GF-D8 (cell line): Measurements from ENCODE around the gene RANGRF.

Experiments
- DNase-seq: peaks from one replicate; lab custom pipeline; 2025; lab: John Stamatoyannopoulos, UW

Gene RANGRF

GRCh38 chr17:8273884-8274444, 14.5 kb upstream of the RANGRF start:
- no peak for DNase-seq

GRCh38 chr17:8274816-8275215, 13.7 kb upstream of the RANGRF start:
- DNase-seq, result no peak

DNA sequence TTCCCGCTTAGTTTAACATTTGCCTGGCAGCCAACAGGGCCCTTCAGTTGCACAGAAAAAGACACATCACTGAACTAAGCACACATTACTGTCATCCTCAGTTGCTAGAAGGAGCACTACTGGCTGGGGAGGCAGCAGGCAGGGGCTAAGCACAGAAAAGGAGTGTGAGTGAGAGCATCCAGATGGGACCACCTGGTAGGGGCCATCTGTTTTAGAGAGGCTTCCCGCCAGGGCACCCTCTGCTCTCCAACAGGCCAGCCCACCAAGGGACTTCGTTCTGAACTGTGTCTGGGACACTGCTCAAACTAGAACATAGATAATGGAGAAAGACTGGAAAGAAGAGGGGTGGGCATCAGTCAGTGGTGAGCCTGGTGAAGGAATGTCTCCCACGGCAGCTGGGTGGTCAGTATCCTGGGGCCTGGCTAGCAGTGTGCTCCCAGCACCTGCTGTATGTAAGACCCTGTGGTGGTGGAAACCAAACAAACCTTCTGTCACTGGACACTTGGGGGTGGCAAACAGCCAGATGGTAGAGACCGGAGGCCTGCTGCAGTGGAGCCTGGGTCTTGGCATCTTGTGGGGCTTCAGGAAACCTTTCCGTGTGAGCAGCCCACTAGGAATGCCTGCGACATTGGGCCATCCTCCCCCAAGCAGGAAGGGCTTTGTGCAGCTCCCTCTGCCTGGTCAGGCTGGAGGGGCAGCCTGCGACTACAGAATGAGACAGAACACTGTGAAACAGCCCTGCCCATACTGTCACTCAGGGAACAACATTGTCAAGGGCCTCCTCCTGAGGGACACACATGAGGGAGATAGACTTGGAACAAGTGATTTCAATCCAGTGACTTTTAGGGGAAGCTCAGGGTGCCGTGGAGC, 12.8 kb upstream of the RANGRF start:
- DNase-seq, result no peak

GRCh38 chr17:8277317-8277716, 11.2 kb upstream of the RANGRF start:
- no peak for DNase-seq

DNA sequence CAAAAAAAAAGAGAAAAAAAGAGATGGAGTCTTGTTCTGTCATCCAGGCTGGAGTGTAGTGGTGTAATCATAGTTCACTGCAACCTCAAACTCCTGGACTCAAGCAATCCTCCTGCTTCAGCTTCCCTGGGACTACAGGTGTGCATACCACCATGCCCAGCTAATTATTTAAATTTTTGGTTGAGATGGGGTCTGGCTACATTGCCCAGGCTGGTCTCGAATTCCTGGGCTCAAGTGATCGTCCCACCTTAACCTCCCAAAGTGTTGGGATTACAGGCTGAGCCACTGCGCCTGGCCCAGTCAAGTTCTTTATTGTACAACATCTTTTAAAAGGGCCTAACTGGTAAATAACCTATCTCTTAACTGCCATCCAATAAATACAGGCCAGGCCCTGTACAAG, 6.1 kb upstream of the RANGRF start:
- DNase-seq, result no peak

DNA sequence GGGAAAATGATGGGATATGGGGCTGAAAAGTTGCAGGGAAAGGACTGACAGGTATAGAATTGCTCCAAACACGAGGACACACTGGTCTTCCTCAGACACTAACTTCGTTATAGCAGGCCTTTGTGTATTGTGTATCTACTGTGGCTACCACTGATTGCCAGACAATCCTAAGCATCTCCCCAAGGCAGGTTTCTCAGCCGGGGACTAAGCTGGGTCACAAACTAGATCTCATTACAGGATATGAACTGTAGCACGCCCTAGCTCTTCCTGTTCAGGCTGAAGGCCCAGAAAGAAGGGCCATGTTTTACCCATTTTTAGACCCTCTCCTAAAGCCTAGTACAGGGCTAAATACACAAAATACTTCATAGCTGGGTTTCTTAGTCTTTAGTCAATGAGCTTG, 5.1 kb upstream of the RANGRF start:
- no peak for DNase-seq

- DNase-seq, result no peak
These were observed 4.3 kb upstream of the RANGRF start for GRCh38 chr17:8284126-8284525.

- DNase-seq, result peak; percentile 17
These were observed 2.9 kb upstream of the RANGRF start for GRCh38 chr17:8285270-8286181.

GRCh38 chr17:8287651-8288335, 677 bp upstream of the RANGRF start:
- no peak for DNase-seq

DNA sequence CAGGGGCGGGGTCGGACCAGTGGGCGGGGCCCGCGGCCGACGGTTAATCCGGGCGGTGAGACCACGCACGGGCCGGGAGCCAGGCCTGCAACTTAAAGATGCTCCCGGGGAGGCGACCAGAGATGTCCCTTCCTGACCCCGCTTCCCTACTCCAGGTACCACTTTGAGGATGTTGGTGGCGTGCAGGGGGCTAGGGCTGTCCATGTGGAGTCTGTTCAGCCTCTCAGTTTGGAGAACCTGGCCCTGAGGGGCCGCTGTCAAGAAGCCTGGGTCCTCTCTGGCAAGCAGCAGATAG, 580 bp downstream of the RANGRF start:
- no peak for DNase-seq

GRCh38 chr17:8290043-8290442, 1.6 kb downstream of the RANGRF start:
- DNase-seq, result no peak

GRCh38 chr17:8292639-8293395, 4.3 kb downstream of the RANGRF start:
- no peak for DNase-seq

DNA sequence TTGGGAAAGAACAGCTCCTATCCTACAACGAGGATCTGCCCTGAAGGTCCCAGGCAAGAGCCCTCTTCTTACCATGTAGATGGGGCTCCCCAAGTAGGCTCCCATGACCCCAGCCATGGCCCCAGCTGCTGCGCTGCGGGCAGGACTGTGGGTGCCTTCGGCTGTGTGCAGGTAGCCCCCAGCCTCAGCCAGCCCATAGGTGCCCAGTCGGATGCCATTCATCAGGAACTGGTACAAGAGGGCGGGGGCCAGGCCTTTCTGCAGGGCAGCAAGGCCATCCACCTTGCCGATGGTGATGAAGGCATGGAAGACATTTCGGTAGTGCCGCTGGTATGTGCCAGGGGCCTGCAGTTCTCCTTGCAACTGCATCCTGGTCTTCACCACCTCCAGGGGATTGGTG, 5.9 kb downstream of the RANGRF start:
- DNase-seq, result no peak

DNA sequence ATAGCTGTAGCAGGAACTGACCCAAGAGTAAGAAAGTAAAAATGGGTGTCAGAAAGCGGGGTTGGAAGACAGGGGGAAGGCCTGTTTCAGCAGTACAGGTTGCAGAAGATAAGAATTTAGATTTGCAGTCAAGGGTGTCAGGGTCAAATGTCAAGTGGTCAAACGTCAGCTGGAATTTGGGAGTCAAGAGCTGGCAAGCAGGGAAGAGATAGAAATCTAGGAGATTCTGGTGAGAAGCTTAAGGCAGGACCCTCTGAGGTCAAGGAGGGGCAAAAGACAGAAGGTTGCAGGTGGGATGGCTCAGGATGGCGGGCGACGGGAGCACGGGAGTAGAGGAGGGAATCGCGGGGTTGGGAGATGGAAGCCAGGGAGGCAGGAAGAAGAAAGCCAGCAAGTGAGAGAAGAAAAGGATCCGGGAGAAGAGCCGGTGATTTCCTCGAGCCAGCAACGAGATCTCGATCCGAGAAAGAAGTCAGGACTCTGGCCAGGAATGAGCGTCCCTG, 6.4 kb downstream of the RANGRF start:
- no peak for DNase-seq

DNA sequence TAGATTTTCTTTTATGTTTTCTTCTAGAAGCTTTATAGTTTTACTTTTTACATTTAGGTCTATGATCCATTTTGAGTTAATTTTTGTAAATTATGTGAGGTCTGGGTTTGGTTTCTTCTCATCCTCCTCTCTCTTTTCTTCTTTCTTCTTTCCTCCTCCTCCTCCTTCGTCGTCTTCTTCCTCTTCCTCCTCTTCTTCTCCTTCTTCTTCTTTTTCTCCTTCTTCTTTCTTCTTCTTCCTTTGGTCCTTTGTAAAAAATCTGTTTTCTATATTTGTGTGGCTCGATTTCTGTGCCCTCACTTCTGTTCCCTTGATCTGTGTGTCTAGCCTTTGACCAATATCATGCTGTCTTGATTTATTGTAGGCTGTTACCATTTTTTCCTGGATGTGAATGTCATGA, 11.8 kb downstream of the RANGRF start:
- no peak for DNase-seq

DNA sequence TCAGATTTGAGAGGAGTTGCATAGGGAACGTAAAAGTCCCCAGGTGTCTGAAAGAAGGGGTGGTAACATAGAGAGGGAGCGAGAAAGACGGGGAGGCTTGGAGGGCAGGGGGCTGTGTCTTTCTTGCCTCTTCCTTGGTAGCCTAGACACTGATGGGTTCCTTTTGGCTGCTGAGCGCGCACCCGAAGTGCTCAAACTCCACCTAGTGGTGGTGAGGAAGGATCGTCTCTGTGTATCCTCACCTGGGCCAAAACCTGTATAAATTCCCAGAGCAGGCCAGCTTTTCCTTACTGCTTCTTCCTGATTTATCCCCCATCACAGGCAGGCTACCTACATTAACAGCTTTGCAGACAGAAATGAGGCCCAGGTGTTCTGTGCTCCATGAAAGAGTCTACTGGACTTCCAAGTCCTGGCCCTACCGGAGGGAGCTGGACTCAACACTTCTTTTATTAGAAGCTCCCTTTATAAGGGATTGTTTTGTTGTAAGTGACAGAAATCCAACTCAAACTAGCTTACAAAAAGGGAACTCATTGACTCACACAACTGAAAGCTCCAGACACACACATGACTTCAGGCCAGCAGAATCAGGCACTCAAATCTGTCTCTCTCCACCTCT, 12.3 kb downstream of the RANGRF start:
- DNase-seq, result peak; percentile 14

DNA sequence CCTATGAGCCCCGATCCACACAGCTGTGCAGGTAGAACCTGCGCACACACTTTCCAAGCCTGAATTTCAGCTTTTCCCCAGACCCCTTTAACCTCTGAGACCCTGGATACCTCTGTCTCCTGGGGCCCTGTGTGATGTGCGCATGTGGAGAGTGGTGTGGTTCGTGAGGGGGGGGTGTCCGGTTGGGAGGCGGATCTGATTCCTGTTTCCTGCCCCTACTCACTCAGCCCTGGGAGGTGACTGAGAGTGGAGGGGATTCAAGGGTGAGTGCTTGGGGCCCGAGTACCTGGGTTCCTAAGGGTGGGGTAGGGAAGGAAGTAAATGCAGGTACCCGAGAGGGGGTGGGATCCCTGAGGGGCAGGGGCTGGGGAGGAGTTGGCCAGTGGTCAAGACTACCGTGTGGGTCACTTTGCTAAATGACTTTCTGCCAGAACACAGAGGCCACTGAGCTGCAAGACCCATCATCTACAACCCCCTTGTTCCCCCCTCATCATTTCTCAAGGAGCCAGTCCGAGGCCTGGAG, 22.2 kb downstream of the RANGRF start:
- no peak for DNase-seq

DNA sequence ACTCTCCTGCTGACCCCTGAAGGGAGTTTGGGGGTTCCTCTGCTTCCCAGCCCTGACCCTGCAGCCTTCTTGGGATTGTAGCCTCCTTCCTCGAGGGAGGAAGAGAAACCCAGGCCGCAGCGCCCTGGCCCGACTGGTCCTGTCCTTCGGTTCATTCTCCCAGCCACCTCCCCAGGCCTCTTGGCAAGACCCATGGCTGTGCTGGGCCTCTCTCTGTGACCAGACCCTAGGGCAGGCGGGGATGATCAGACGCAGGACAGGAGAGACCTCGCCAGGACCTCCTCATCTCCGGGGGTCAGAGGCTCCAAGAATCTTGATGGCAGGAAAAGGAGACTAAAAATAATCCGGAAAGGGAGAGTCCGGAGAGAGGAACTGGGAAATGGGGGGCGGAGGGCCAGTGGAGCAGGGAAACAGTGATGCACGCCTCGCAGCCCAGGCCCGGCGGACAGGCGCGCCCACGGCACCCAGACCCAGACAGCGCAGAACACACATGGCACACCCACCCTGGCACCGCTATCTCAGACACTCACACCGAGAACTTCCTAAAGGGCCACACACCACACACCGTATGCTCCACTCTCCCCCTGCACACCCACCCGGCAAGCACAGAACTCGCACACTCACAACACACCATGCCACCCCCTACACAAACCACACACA, 22.8 kb downstream of the RANGRF start:
- no peak for DNase-seq

DNA sequence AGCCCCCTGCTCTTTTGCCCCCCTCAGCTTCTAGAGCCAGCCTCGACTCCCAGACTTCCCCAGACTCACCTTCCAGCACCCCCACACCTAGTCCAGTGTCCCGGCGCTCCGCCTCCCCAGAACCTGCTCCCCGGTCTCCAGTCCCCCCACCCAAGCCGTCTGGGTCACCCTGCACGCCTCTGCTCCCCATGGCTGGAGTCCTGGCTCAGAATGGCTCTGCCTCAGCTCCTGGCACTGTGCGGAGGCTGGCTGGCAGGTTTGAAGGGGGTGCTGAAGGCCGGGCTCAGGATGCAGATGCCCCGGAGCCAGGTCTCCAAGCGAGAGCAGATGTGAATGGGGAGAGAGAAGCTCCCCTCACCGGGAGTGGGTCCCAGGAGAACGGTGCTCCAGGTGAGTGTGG, 23.8 kb downstream of the RANGRF start:
- DNase-seq, result no peak
